HepG2 (cell line): ENCODE measurements around the gene HOPX. TPM values are rescaled to one million over a fixed set of nuclear protein-coding genes. Genes with fewer than 3 reads are reported as not detected.
"Not testable (repeated sequence)": the region's sequence is repeated elsewhere in the genome, so short reads cannot be mapped to it uniquely, and the experiment has no call there.

Experiments
- ATAC-seq: fragments of 200-7000 bp; cut with Tn5 transposase; 3 replicates; pipeline ENCODE4 v1.9.1; 2020; ENCODE audit warnings: mild to moderate bottlenecking, moderate library complexity
- BruUV-seq: library from RNA; stranded (reverse); fragments of 400-500 nt; replicated peaks from 2 replicates; lab custom pipeline; 2021; lab: Mats Ljungman, UMichigan
- CTCF ChIA-PET: fragments of 300-600 bp; formaldehyde crosslinking; extraction: SDS; loops from one replicate; lab custom pipeline; 2021; ENCODE audit warnings: low total read pairs, inconsistent platforms, low intra/inter-chr PET ratio; lab: Yijun Ruan, JAX
- POLR2A ChIA-PET: fragments of 350-600 bp; sonication (Branson Sonifier 250); formaldehyde crosslinking; loops from one replicate; lab custom pipeline; 2020; ENCODE audit warnings: antibody characterized with exemption, inconsistent platforms; lab: Yijun Ruan, JAX
- DNase-seq: peaks from one replicate; pipeline ENCODE4 v3.0.0-alpha.2; 2015; ENCODE audit warnings: low spot score
- FAIRE-seq: peaks from 3 replicates; lab custom pipeline; 2011; peaks lifted over from hg19 to GRCh38; lab: Jason Lieb, UNC
- H2AFZ ChIP-seq: one replicate; pipeline ENCODE4 v1.6.1; 2011; ENCODE audit warnings: low read length, inconsistent platforms
- H3K27ac ChIP-seq: fragments of 300-600 bp; 3 replicates; pipeline ENCODE4 v1.8.0; 2011; ENCODE audit warnings: mixed run types, mild to moderate bottlenecking, mixed read lengths, low read length, inconsistent platforms; ENCODE audit not compliant: insufficient read depth; ENCODE audit errors: extremely low read length
- H3K27me3 ChIP-seq, 2 experiments: fragments of 200-600 bp in 1 of 2; 2 replicates in 1 of 2; 3 replicates in 1 of 2; pipeline versions ENCODE4 v1.6.0 to v1.8.0; 2011; ENCODE audit warnings: low read length in 2 of 2, mild to moderate bottlenecking in 2 of 2, moderate library complexity in 2 of 2, inconsistent platforms in 1 of 2; ENCODE audit not compliant: insufficient read depth in 2 of 2, control insufficient read depth in 1 of 2
- H3K36me3 ChIP-seq, 2 experiments: fragments of 200-600 bp in 1 of 2; replicated peaks in 1 of 2; 2 replicates in 1 of 2; 3 replicates in 1 of 2; pipeline versions ENCODE4 v1.5.1 to v1.8.0; 2011; ENCODE audit warnings: low read length in 2 of 2, inconsistent platforms in 1 of 2; ENCODE audit not compliant: insufficient read depth in 2 of 2, control insufficient read depth in 1 of 2
- H3K4me1 ChIP-seq: 2 replicates; pipeline ENCODE4 v1.5.1; 2012; ENCODE audit warnings: low read length, inconsistent platforms; ENCODE audit not compliant: insufficient read depth
- H3K4me2 ChIP-seq: 2 replicates; pipeline ENCODE4 v1.6.0; 2011; ENCODE audit warnings: low read depth, low read length, inconsistent platforms
- H3K4me3 ChIP-seq, 3 experiments: fragments of 200-600 bp in 1 of 3; sonication (generic), shearing (Covaris generic) in 1 of 3; replicated peaks in 1 of 3; 2 replicates each; pipeline ENCODE4 v1.5.1; 2011 to 2016; ENCODE audit warnings: low read length in 3 of 3, inconsistent platforms in 2 of 3, low read depth in 2 of 3, mild to moderate bottlenecking in 2 of 3, control low read depth in 1 of 3, mixed read lengths in 1 of 3; ENCODE audit not compliant: insufficient read depth in 1 of 3
- H3K79me2 ChIP-seq: one replicate; pipeline ENCODE4 v1.6.1; 2011; ENCODE audit warnings: low read length, inconsistent platforms; ENCODE audit not compliant: insufficient read depth
- H3K9ac ChIP-seq: 2 replicates; pipeline ENCODE4 v1.6.0; 2011; ENCODE audit warnings: mild to moderate bottlenecking, low read depth, low read length, inconsistent platforms; ENCODE audit not compliant: insufficient read depth
- H3K9me3 ChIP-seq: 2 replicates; pipeline ENCODE4 v1.5.1; 2012; ENCODE audit warnings: mild to moderate bottlenecking, low read length
- H4K20me1 ChIP-seq: 2 replicates; pipeline ENCODE4 v1.6.0; 2011; ENCODE audit warnings: inconsistent platforms, mild to moderate bottlenecking, low read length, moderate library complexity; ENCODE audit not compliant: insufficient read depth
- ERF ChIP-seq: IDR thresholded peaks from 2 replicates; pipeline ENCODE4 v1.6.1; 2018; ENCODE audit warnings: missing biosample characterization, missing genetic modification reagents
- GATAD2A ChIP-seq: IDR thresholded peaks from 2 replicates; pipeline ENCODE4 v1.6.1; 2016
- MYC ChIP-seq: sonication (generic); formaldehyde crosslinking; IDR thresholded peaks from 2 replicates; pipeline ENCODE4 v1.9.0; 2021; ENCODE audit warnings: missing genetic modification reagents, borderline replicate concordance
- SRF ChIP-seq: IDR thresholded peaks from 2 replicates; pipeline ENCODE4 v1.6.1; 2011; ENCODE audit warnings: mild to moderate bottlenecking, low read depth, low read length, moderate library complexity
- WIZ ChIP-seq: sonication (generic); formaldehyde crosslinking; IDR thresholded peaks from 2 replicates; pipeline ENCODE4 v1.5.1; 2020; ENCODE audit warnings: mild to moderate bottlenecking, missing genetic modification reagents
- XBP1 ChIP-seq: sonication (generic); formaldehyde crosslinking; IDR thresholded peaks from 2 replicates; pipeline ENCODE4 v1.5.0; 2020; ENCODE audit warnings: missing genetic modification reagents
- ZNF335 ChIP-seq: sonication (generic); formaldehyde crosslinking; IDR thresholded peaks from 2 replicates; pipeline ENCODE4 v1.4.0; 2020; ENCODE audit warnings: missing genetic modification reagents
- ZNF362 ChIP-seq: sonication (generic); formaldehyde crosslinking; IDR thresholded peaks from 2 replicates; pipeline ENCODE4 v1.4.0; 2020; ENCODE audit warnings: missing genetic modification reagents, mild to moderate bottlenecking, borderline replicate concordance
- WGBS: methylation state at CpG from one replicate; pipeline ENCODE4 v1.1.6; 2017; ENCODE audit warnings: low lambda C conversion rate; 5-methylcytosine and 5-hydroxymethylcytosine counted together
- in situ Hi-C: cut with HindIII; loops from 2 replicates; pipeline ENCODE4 v1.10.0; 2017; ENCODE audit warnings: low pct_unique_long_range_greater_than_20kb; ENCODE audit not compliant: extremely low pct_ligation_motif_present
- intact Hi-C: fragments of 100-400 bp; cut with micrococcal nuclease; formaldehyde crosslinking; loops from one replicate; pipeline ENCODE4 v1.10.0; 2022; ENCODE audit not compliant: unreplicated experiment
- polyA plus RNA-seq, 8 experiments: library from polyadenylated mRNA; depleted of rRNA in 3 of 8; stranded (reverse) in 7 of 8; unstranded in 1 of 8; fragments of >200 nt; fragmentation: Illumina TruSeq in 4 of 8; extraction: Trizol in 4 of 8; gene quantifications; 2 replicates each; pipeline versions ENCODE4 v1.2.1 to v1.2.3, GENCODE V29; 2011 to 2016; ENCODE audit warnings: low read depth in 4 of 8, missing spikeins in 1 of 8, mixed read lengths in 1 of 8; ENCODE audit not compliant: insufficient read depth in 1 of 8
- total RNA-seq, 5 experiments: library from RNA; depleted of rRNA; stranded (reverse); fragments of >200 nt; fragmentation: Illumina TruSeq; extraction: Trizol; gene quantifications; 2 replicates each; pipeline ENCODE4 v1.2.3, GENCODE V29; 2016; ENCODE audit warnings: low read depth in 1 of 5
- TF ChIP-seq, protein P1 (sequence below): sonication (generic); formaldehyde crosslinking; IDR thresholded peaks from 2 replicates; pipeline ENCODE4 v1.4.0; 2020; ENCODE audit warnings: missing genetic modification reagents, mild to moderate bottlenecking, borderline replicate concordance
- TF ChIP-seq, protein P2 (sequence below): sonication (generic); formaldehyde crosslinking; conservative IDR thresholded peaks from 2 replicates; pipeline ENCODE4 v1.4.0; 2020; ENCODE audit warnings: missing genetic modification reagents

The HOPX gene
- total and polyA plus RNA-seq, 2 of the 13 experiments (the other 11 are each of a cell fraction or from before 2014, with no cell fraction given) = not detected

- TF ChIP-seq, protein P1, sequence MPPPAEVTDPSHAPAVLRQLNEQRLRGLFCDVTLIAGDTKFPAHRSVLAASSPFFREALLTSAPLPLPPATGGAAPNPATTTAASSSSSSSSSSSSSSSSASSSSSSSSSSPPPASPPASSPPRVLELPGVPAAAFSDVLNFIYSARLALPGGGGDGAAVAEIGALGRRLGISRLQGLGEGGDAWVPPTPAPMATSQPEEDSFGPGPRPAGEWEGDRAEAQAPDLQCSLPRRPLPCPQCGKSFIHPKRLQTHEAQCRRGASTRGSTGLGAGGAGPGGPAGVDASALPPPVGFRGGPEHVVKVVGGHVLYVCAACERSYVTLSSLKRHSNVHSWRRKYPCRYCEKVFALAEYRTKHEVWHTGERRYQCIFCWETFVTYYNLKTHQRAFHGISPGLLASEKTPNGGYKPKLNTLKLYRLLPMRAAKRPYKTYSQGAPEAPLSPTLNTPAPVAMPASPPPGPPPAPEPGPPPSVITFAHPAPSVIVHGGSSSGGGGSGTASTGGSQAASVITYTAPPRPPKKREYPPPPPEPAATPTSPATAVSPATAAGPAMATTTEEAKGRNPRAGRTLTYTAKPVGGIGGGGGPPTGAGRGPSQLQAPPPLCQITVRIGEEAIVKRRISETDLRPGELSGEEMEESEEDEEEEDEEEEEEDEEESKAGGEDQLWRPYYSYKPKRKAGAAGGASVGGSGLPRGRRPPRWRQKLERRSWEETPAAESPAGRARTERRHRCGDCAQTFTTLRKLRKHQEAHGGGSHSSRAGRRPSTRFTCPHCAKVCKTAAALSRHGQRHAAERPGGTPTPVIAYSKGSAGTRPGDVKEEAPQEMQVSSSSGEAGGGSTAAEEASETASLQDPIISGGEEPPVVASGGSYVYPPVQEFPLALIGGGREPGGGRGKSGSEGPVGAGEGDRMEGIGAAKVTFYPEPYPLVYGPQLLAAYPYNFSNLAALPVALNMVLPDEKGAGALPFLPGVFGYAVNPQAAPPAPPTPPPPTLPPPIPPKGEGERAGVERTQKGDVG = no peak
- TF ChIP-seq XBP1 (CRISPR knock-in tag) (no peak), MYC (CRISPR knock-in tag) (no peak), ERF (CRISPR knock-in tag) (no peak), ZNF362 (CRISPR knock-in tag) (no peak), GATAD2A (no peak), WIZ (CRISPR knock-in tag) (no peak), SRF (no peak), ZNF335 (CRISPR knock-in tag) (no peak)
- TF ChIP-seq, protein P2, sequence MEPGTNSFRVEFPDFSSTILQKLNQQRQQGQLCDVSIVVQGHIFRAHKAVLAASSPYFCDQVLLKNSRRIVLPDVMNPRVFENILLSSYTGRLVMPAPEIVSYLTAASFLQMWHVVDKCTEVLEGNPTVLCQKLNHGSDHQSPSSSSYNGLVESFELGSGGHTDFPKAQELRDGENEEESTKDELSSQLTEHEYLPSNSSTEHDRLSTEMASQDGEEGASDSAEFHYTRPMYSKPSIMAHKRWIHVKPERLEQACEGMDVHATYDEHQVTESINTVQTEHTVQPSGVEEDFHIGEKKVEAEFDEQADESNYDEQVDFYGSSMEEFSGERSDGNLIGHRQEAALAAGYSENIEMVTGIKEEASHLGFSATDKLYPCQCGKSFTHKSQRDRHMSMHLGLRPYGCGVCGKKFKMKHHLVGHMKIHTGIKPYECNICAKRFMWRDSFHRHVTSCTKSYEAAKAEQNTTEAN (CRISPR knock-in tag) = no peak
Observed at GRCh38 chr4:56606385-56606784, 74.7 kb downstream of the HOPX start (continued).

DNA sequence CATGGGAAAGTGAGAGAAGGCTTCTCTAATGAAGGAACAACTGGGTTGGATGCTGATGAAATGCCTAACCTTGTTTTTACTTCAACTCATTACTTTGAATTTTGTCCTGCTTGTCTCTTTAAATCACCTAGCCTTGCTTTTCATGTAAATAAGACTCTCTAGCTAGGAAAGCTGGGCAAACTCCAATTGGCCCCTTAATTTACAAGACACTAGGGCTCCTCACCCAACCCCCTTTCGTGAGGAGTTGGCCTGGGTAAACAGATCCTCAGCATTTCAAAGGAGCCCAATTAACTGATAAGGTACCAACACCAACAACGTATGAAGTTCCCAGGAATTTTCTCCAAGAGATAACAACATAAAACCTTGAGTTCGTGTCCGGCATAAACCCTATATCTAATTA is 75.6 kb downstream of the HOPX start:
- H3K4me1 ChIP-seq, in situ Hi-C loops, intact Hi-C loops, H3K9ac ChIP-seq, H3K36me3 ChIP-seq, DNase-seq, H3K4me3 ChIP-seq, FAIRE-seq, H3K79me2 ChIP-seq, BruUV-seq, H3K9me3 ChIP-seq, H3K4me2 ChIP-seq, ATAC-seq, H2AFZ ChIP-seq, H3K27ac ChIP-seq, POLR2A ChIA-PET, CTCF ChIA-PET, H3K27me3 ChIP-seq, H4K20me1 ChIP-seq: not testable (repeated sequence)
- 17% methylated on average over 4 of the region's 4 CpGs for WGBS
